IMR-90 (cell line): ENCODE data around the gene XCR1. TPM values are rescaled to one million over a fixed set of nuclear protein-coding genes. Genes with fewer than 3 reads are reported as not detected.

ENCODE experiments used
- ATAC-seq: fragments of 200-7000 bp; cut with Tn5 transposase; 2 replicates; pipeline ENCODE4 v1.9.1; 2020; ENCODE audit warnings: low read depth, mild to moderate bottlenecking, moderate library complexity
- BruUV-seq: library from RNA; stranded (reverse); fragments of 400-500 nt; replicated peaks from 2 replicates; lab custom pipeline; 2021; lab: Mats Ljungman, UMichigan
- CTCF ChIA-PET: fragments of 300-600 bp; formaldehyde crosslinking; extraction: SDS; loops from one replicate; lab custom pipeline; 2021; ENCODE audit warnings: antibody characterized with exemption; lab: Yijun Ruan, JAX
- POLR2A ChIA-PET: fragments of 300-600 bp; sonication (Branson Sonifier 250); formaldehyde crosslinking; loops from one replicate; lab custom pipeline; 2022; ENCODE audit warnings: antibody characterized with exemption; ENCODE audit not compliant: unreplicated experiment; lab: Charles Lee
- DNase-seq: peaks from one replicate; pipeline ENCODE4 v3.0.0; 2013
- H2AFZ ChIP-seq: replicated peaks from 2 replicates; pipeline ENCODE3; 2013; ENCODE audit warnings: low read length, mild to moderate bottlenecking; ENCODE audit not compliant: poor library complexity
- H2AK5ac ChIP-seq: 2 replicates; pipeline ENCODE4 v1.6.1; 2013; ENCODE audit warnings: low read depth, low read length, inconsistent platforms
- H2AK9ac ChIP-seq: replicated peaks from 2 replicates; pipeline ENCODE3; 2013; ENCODE audit warnings: mild to moderate bottlenecking, low read depth, low read length, moderate library complexity; ENCODE audit not compliant: poor library complexity
- H2BK120ac ChIP-seq: 2 replicates; pipeline ENCODE4 v1.6.1; 2013; ENCODE audit warnings: low read depth, low read length, inconsistent platforms
- H2BK15ac ChIP-seq: 3 replicates; pipeline ENCODE4 v1.6.1; 2013; ENCODE audit warnings: low read depth, low read length, inconsistent platforms
- H2BK20ac ChIP-seq: 2 replicates; pipeline ENCODE4 v1.6.1; 2013; ENCODE audit warnings: low read depth, mild to moderate bottlenecking, inconsistent platforms, low read length, moderate library complexity
- H2BK5ac ChIP-seq: 2 replicates; pipeline ENCODE4 v1.6.1; 2013; ENCODE audit warnings: mild to moderate bottlenecking, low read depth, low read length, inconsistent platforms; ENCODE audit not compliant: poor library complexity, severe bottlenecking
- H3K14ac ChIP-seq: replicated peaks from 2 replicates; pipeline ENCODE4 v1.6.1; 2013; ENCODE audit warnings: low read depth, low read length, inconsistent platforms
- H3K18ac ChIP-seq: 2 replicates; pipeline ENCODE4 v1.6.1; 2013; ENCODE audit warnings: low read depth, low read length, control low read depth
- H3K23ac ChIP-seq: 2 replicates; pipeline ENCODE4 v1.6.1; 2013; ENCODE audit warnings: low read depth, low read length, inconsistent platforms
- H3K27ac ChIP-seq: 2 replicates; pipeline ENCODE4 v1.5.1; 2013; ENCODE audit warnings: mild to moderate bottlenecking, control low read depth, low read length; ENCODE audit not compliant: insufficient read depth
- H3K27me3 ChIP-seq: 2 replicates; pipeline ENCODE4 v1.6.1; 2013; ENCODE audit warnings: low read length; ENCODE audit not compliant: control insufficient read depth, insufficient read depth
- H3K36me3 ChIP-seq: 2 replicates; pipeline ENCODE4 v1.6.1; 2013; ENCODE audit warnings: low read length, mixed read lengths; ENCODE audit not compliant: control insufficient read depth, insufficient read depth
- H3K4ac ChIP-seq: 2 replicates; pipeline ENCODE4 v1.6.1; 2013; ENCODE audit warnings: low read depth, low read length, inconsistent platforms
- H3K4me1 ChIP-seq: 2 replicates; pipeline ENCODE4 v1.6.1; 2013; ENCODE audit warnings: low read length, mixed read lengths; ENCODE audit not compliant: control insufficient read depth, insufficient read depth
- H3K4me2 ChIP-seq: 2 replicates; pipeline ENCODE4 v1.6.1; 2013; ENCODE audit warnings: low read depth, mild to moderate bottlenecking, control low read depth, low read length, moderate library complexity
- H3K4me3 ChIP-seq: 2 replicates; pipeline ENCODE4 v1.5.1; 2013; ENCODE audit warnings: low read depth, mild to moderate bottlenecking, control low read depth, low read length, moderate library complexity; ENCODE audit not compliant: insufficient read depth
- H3K56ac ChIP-seq: 2 replicates; pipeline ENCODE4 v1.6.1; 2013; ENCODE audit warnings: low read length, inconsistent platforms; ENCODE audit not compliant: insufficient read depth; ENCODE audit errors: extremely low read depth
- H3K79me1 ChIP-seq, 2 experiments: 2 replicates each; pipeline ENCODE4 v1.6.1; 2013; ENCODE audit warnings: low read length in 2 of 2, inconsistent platforms in 1 of 2, low read depth in 1 of 2
- H3K9ac ChIP-seq: 2 replicates; pipeline ENCODE4 v1.6.1; 2013; ENCODE audit warnings: low read depth, low read length, control low read depth
- H3K9me1 ChIP-seq: 2 replicates; pipeline ENCODE4 v1.6.1; 2013; ENCODE audit warnings: low read length, inconsistent platforms; ENCODE audit not compliant: insufficient read depth
- H3K9me3 ChIP-seq: 2 replicates; pipeline ENCODE4 v1.6.1; 2013; ENCODE audit warnings: low read length; ENCODE audit not compliant: control insufficient read depth, insufficient read depth
- H4K20me1 ChIP-seq: 2 replicates; pipeline ENCODE4 v1.6.1; 2013; ENCODE audit warnings: low read length, inconsistent platforms; ENCODE audit not compliant: insufficient read depth
- H4K5ac ChIP-seq: 2 replicates; pipeline ENCODE4 v1.6.1; 2013; ENCODE audit warnings: mild to moderate bottlenecking, low read depth, low read length, control low read depth
- H4K8ac ChIP-seq, 2 experiments: 2 replicates each; pipeline ENCODE4 v1.6.1; 2013; ENCODE audit warnings: low read depth in 2 of 2, low read length in 2 of 2, control low read depth in 1 of 2, inconsistent platforms in 1 of 2
- H4K91ac ChIP-seq: 2 replicates; pipeline ENCODE4 v1.6.1; 2013; ENCODE audit warnings: low read depth, low read length, inconsistent platforms; ENCODE audit not compliant: insufficient read depth
- BHLHE40 ChIP-seq: fragments of 150-350 bp; IDR thresholded peaks from 2 replicates; pipeline ENCODE4 v1.6.1; 2016; ENCODE audit warnings: mild to moderate bottlenecking, low read depth, low read length
- CEBPB ChIP-seq: IDR thresholded peaks from 2 replicates; pipeline ENCODE4 v1.6.1; 2012; ENCODE audit warnings: low read depth, low read length, improper control_type of control experiment
- CHD1 ChIP-seq: IDR thresholded peaks from 2 replicates; pipeline ENCODE4 v1.6.1; 2012; ENCODE audit warnings: low read depth, low read length, improper control_type of control experiment
- FOS ChIP-seq: fragments of 150-350 bp; IDR thresholded peaks from 2 replicates; pipeline ENCODE4 v1.6.1; 2016; ENCODE audit warnings: low read depth, low read length
- MAFK ChIP-seq: IDR thresholded peaks from 2 replicates; pipeline ENCODE4 v1.6.1; 2012; ENCODE audit warnings: low read depth, low read length, improper control_type of control experiment
- MAZ ChIP-seq: IDR thresholded peaks from 2 replicates; pipeline ENCODE4 v1.6.1; 2012; ENCODE audit warnings: low read depth, mild to moderate bottlenecking, low read length, improper control_type of control experiment, moderate library complexity, borderline replicate concordance
- MXI1 ChIP-seq: IDR thresholded peaks from 2 replicates; pipeline ENCODE4 v1.6.1; 2012; ENCODE audit warnings: low read depth, mild to moderate bottlenecking, low read length, moderate library complexity, borderline replicate concordance
- NFE2L2 ChIP-seq: fragments of 150-350 bp; IDR thresholded peaks from 2 replicates; pipeline ENCODE4 v1.6.1; 2016; ENCODE audit warnings: low read depth, mild to moderate bottlenecking, low read length
- POLR2A ChIP-seq: IDR thresholded peaks from 2 replicates; pipeline ENCODE4 v1.6.1; 2012; ENCODE audit warnings: mild to moderate bottlenecking, low read depth, low read length
- RAD21 ChIP-seq: IDR thresholded peaks from 2 replicates; pipeline ENCODE4 v1.6.1; 2012; ENCODE audit warnings: low read length, improper control_type of control experiment
- RFX5 ChIP-seq: IDR thresholded peaks from 2 replicates; pipeline ENCODE4 v1.8.0; 2012; ENCODE audit warnings: low read depth, mild to moderate bottlenecking, low read length, moderate library complexity
- SMC3 ChIP-seq: fragments of 150-350 bp; IDR thresholded peaks from 2 replicates; pipeline ENCODE4 v1.6.1; 2016; ENCODE audit warnings: low read depth, mild to moderate bottlenecking, antibody characterized with exemption, low read length, moderate library complexity
- WGBS, 2 experiments: methylation state at CpG; one replicate each; pipeline versions ENCODE4 v1.1.5 to v1.1.7; 2013; ENCODE audit warnings: missing lambda C conversion rate in 2 of 2; ENCODE audit not compliant: insufficient read length in 1 of 2; ENCODE audit errors: extremely low coverage in 2 of 2; 5-methylcytosine and 5-hydroxymethylcytosine counted together
- dilution Hi-C: fragments of 300-500 bp; cut with HindIII; formaldehyde crosslinking; loops from one replicate; pipeline ENCODE4 v1.14.3; 2018; ENCODE audit warnings: low sequenced_read_pairs; ENCODE audit not compliant: unreplicated experiment
- in situ Hi-C: fragments of 300-500 bp; cut with MboI; formaldehyde crosslinking; loops from 3 replicates; pipeline ENCODE4 v1.14.3; 2019; ENCODE audit warnings: low sequenced_read_pairs, inconsistent platforms, mixed read lengths
- intact Hi-C: fragments of 100-400 bp; cut with micrococcal nuclease; formaldehyde crosslinking; loops from 2 replicates; pipeline ENCODE4 v1.10.0; 2022
- polyA plus RNA-seq, 3 experiments: library from polyadenylated mRNA; depleted of rRNA; stranded (reverse); fragments of >200 nt; gene quantifications; 2 replicates each; pipeline ENCODE4 v1.2.3, GENCODE V29; 2012; ENCODE audit warnings: low replicate concordance in 1 of 3
- total RNA-seq: library from RNA; depleted of rRNA; stranded (reverse); fragments of >200 nt; gene quantifications from 2 replicates; pipeline ENCODE4 v1.2.3, GENCODE V29; 2012
- TF ChIP-seq, protein P1 (sequence below): fragments of 150-350 bp; IDR thresholded peaks from 2 replicates; pipeline ENCODE4 v1.6.1; 2017; ENCODE audit warnings: mild to moderate bottlenecking, antibody characterized with exemption, low read length, low read depth
- TF ChIP-seq, protein P2 (sequence below): conservative IDR thresholded peaks from 2 replicates; pipeline ENCODE4 v1.5.1; 2012; ENCODE audit warnings: mild to moderate bottlenecking, low read depth, low read length, improper control_type of control experiment

XCR1 gene
- total and polyA plus RNA-seq, 2 of the 4 experiments (the other 2 are of a cell fraction), result not detected

DNA sequence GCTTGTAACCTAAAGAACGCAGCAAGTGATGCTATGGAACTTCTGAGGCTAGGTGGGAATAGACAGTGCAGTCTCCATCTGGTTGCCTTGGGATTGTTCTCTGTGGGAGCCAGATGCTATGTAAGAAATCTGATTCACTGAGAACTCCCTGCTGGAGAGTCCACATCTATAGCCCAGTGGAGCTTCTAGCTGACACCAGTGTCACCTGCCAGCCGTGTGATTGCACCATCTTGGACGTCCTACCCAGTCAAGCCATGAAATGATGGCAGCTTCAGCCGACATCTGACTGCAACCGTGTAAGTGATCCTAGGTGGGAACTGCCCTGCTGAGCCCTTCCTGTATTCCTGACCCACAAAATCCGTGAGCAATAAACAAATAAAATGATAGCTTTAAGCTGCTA is 19.2 kb downstream of the XCR1 start:
- H3K9me1 ChIP-seq, result 0 out of 2 replicates have a peak, but pooled peaks cover 3% of the 10 kb centered on the region
- H2BK20ac ChIP-seq, result no peak overlapping the region
- no peak overlapping the region for H3K14ac ChIP-seq
- TF ChIP-seq NFE2L2, result no peak
- no peak for TF ChIP-seq SMC3
- TF ChIP-seq, protein P1, sequence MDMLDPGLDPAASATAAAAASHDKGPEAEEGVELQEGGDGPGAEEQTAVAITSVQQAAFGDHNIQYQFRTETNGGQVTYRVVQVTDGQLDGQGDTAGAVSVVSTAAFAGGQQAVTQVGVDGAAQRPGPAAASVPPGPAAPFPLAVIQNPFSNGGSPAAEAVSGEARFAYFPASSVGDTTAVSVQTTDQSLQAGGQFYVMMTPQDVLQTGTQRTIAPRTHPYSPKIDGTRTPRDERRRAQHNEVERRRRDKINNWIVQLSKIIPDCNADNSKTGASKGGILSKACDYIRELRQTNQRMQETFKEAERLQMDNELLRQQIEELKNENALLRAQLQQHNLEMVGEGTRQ, result no peak
- TF ChIP-seq, protein P2, sequence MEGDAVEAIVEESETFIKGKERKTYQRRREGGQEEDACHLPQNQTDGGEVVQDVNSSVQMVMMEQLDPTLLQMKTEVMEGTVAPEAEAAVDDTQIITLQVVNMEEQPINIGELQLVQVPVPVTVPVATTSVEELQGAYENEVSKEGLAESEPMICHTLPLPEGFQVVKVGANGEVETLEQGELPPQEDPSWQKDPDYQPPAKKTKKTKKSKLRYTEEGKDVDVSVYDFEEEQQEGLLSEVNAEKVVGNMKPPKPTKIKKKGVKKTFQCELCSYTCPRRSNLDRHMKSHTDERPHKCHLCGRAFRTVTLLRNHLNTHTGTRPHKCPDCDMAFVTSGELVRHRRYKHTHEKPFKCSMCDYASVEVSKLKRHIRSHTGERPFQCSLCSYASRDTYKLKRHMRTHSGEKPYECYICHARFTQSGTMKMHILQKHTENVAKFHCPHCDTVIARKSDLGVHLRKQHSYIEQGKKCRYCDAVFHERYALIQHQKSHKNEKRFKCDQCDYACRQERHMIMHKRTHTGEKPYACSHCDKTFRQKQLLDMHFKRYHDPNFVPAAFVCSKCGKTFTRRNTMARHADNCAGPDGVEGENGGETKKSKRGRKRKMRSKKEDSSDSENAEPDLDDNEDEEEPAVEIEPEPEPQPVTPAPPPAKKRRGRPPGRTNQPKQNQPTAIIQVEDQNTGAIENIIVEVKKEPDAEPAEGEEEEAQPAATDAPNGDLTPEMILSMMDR, result no peak
- no peak for TF ChIP-seq CEBPB
- TF ChIP-seq CHD1, result no peak
- TF ChIP-seq BHLHE40, result no peak
- no peak for TF ChIP-seq MXI1
- TF ChIP-seq MAZ, result no peak
- TF ChIP-seq RAD21, result no peak
- no peak for TF ChIP-seq POLR2A
- TF ChIP-seq MAFK, result no peak
- no peak for TF ChIP-seq RFX5
- no peak for TF ChIP-seq FOS
- DNase-seq, result no peak
- H3K9me3 ChIP-seq, result no peaks in the 10 kb centered on the region
- H3K36me3 ChIP-seq, result no peaks in the 10 kb centered on the region
- no peak overlapping the region for H2BK120ac ChIP-seq
- no peak overlapping the region for H3K27ac ChIP-seq
- peaks cover 9% of the 10 kb centered on the region for H3K4me1 ChIP-seq
- no peaks in the 10 kb centered on the region for H3K79me1 ChIP-seq
- H2AFZ ChIP-seq, result no peak overlapping the region
- H4K5ac ChIP-seq, result no peak overlapping the region
- 100% methylated on average over 1 of the region's 6 CpGs; no CpG with 5 or more reads in 1 of the 2 experiments for WGBS, 2 experiments
- no peak overlapping the region for H3K56ac ChIP-seq
- no peak overlapping the region for H2AK9ac ChIP-seq
- H2BK15ac ChIP-seq, result no peak overlapping the region
- 0 out of 2 replicates have a peak overlapping the region, but pooled peaks have one; percentile 51 for H2AK5ac ChIP-seq
- POLR2A ChIA-PET, result no interaction called here
- H3K27me3 ChIP-seq, result peaks cover 4% of the 10 kb centered on the region
- no peak overlapping the region for H3K4me3 ChIP-seq
- no peak overlapping the region for H3K4me2 ChIP-seq
- H4K20me1 ChIP-seq, result no peaks in the 10 kb centered on the region
- H3K4ac ChIP-seq, result no peak overlapping the region
- no peak for ATAC-seq
- H2BK5ac ChIP-seq, result no peak overlapping the region
- no peak overlapping the region for H4K8ac ChIP-seq
- no peak overlapping the region for H3K23ac ChIP-seq
- dilution Hi-C loops (no loop called here), intact Hi-C loops (no loop called here), in situ Hi-C loops (no loop called here)
- CTCF ChIA-PET, result no interaction called here
- H3K9ac ChIP-seq, result no peak overlapping the region
- H3K18ac ChIP-seq, result no peak overlapping the region; the same call in 1 of the 2 replicates
- BruUV-seq, result no TSS peak
- H4K91ac ChIP-seq, result no peak overlapping the region
